K562 (cell line): ENCODE measurements around the gene PARP14. TPM values are rescaled to one million over a fixed set of nuclear protein-coding genes. Genes with fewer than 3 reads are reported as not detected.
"Not testable (repeated sequence)": the region's sequence is repeated elsewhere in the genome, so short reads cannot be mapped to it uniquely, and the experiment has no call there.

Experiments used
- ATAC-seq: fragments of 200-7000 bp; cut with Tn5 transposase; 3 replicates; pipeline ENCODE4 v1.9.1; 2020; ENCODE audit warnings: moderate library complexity
- BruUV-seq: library from RNA; stranded (reverse); fragments of 400-500 nt; replicated peaks from 2 replicates; lab custom pipeline; 2021; lab: Mats Ljungman, UMichigan
- CTCF ChIA-PET: fragments of 300-600 bp; formaldehyde crosslinking; extraction: SDS; loops from one replicate; lab custom pipeline; 2021; ENCODE audit warnings: low intra/inter-chr PET ratio; lab: Yijun Ruan, JAX
- POLR2A ChIA-PET: fragments of 300-600, 350-650 bp; sonication (Branson Sonifier 250); formaldehyde crosslinking; extraction: SDS; loops from one replicate; lab custom pipeline; 2021; ENCODE audit warnings: antibody characterized with exemption, inconsistent platforms; lab: Yijun Ruan, JAX
- DNase-seq, 4 experiments: peaks; one replicate each; pipeline versions ENCODE4 v3.0.0 to v3.0.0-alpha.2; 2011 to 2018; ENCODE audit warnings: low spot score in 3 of 4, mixed read lengths in 3 of 4; ENCODE audit errors: extremely low read depth in 1 of 4
- FAIRE-seq: peaks from 2 replicates; lab custom pipeline; 2011; peaks lifted over from hg19 to GRCh38; lab: Jason Lieb, UNC
- H2AFZ ChIP-seq: 2 replicates; pipeline ENCODE4 v1.6.0; 2011; ENCODE audit warnings: low read depth, low read length, control low read depth, inconsistent platforms
- H3K27ac ChIP-seq: fragments of 200-600 bp; 3 replicates; pipeline ENCODE4 v1.8.0; 2011; ENCODE audit warnings: low read depth, mild to moderate bottlenecking, control low read depth, inconsistent platforms, low read length, moderate library complexity, mixed read lengths; ENCODE audit errors: extremely low read depth
- H3K27me3 ChIP-seq, 2 experiments: fragments of 300-600 bp in 1 of 2; 2 replicates in 1 of 2; 3 replicates in 1 of 2; pipeline versions ENCODE4 v1.6.0 to v1.8.0; 2011; ENCODE audit warnings: inconsistent platforms in 2 of 2, low read length in 2 of 2, mild to moderate bottlenecking in 1 of 2, mixed read lengths in 1 of 2, moderate library complexity in 1 of 2; ENCODE audit not compliant: control insufficient read depth in 2 of 2, insufficient read depth in 2 of 2
- H3K36me3 ChIP-seq: fragments of 300-600 bp; 3 replicates; pipeline ENCODE4 v1.8.0; 2011; ENCODE audit warnings: mild to moderate bottlenecking, low read length, inconsistent platforms; ENCODE audit not compliant: control insufficient read depth, insufficient read depth
- H3K4me1 ChIP-seq, 2 experiments: fragments of 200-600 bp in 1 of 2; replicated peaks in 1 of 2; 2 replicates in 1 of 2; 3 replicates in 1 of 2; pipeline versions ENCODE4 v1.5.1 to v1.8.0; 2011; ENCODE audit warnings: inconsistent platforms in 2 of 2, low read length in 2 of 2, mild to moderate bottlenecking in 1 of 2, mixed read lengths in 1 of 2, moderate library complexity in 1 of 2; ENCODE audit not compliant: control insufficient read depth in 2 of 2, insufficient read depth in 2 of 2
- H3K4me2 ChIP-seq: 2 replicates; pipeline ENCODE4 v1.6.1; 2011; ENCODE audit warnings: low read length, control low read depth, inconsistent platforms, mixed read lengths; ENCODE audit not compliant: insufficient read depth
- H3K4me3 ChIP-seq: fragments of 200-600 bp; sonication (generic), shearing (Covaris generic); 2 replicates; pipeline ENCODE4 v1.5.1; 2016; ENCODE audit warnings: control low read depth, inconsistent platforms
- H3K79me2 ChIP-seq: fragments of 200-600 bp; 3 replicates; pipeline ENCODE4 v1.8.0; 2011; ENCODE audit warnings: low read length, inconsistent platforms; ENCODE audit not compliant: control insufficient read depth, insufficient read depth
- H3K9ac ChIP-seq, 2 experiments: 2 replicates each; pipeline versions ENCODE4 v1.6.0 to v1.6.1; 2011; ENCODE audit warnings: low read depth in 2 of 2, low read length in 2 of 2, control low read depth in 1 of 2, inconsistent platforms in 1 of 2, mild to moderate bottlenecking in 1 of 2, mixed read lengths in 1 of 2; ENCODE audit not compliant: insufficient read depth in 1 of 2
- H3K9me1 ChIP-seq: one replicate; pipeline ENCODE4 v1.6.0; 2011; ENCODE audit warnings: inconsistent platforms, mild to moderate bottlenecking, low read length, moderate library complexity; ENCODE audit not compliant: control insufficient read depth, insufficient read depth
- H3K9me3 ChIP-seq: replicated peaks from 2 replicates; pipeline ENCODE4 v1.5.1; 2011; ENCODE audit warnings: low read depth, low read length, inconsistent platforms; ENCODE audit not compliant: control insufficient read depth, insufficient read depth
- H4K20me1 ChIP-seq: replicated peaks from 2 replicates; pipeline ENCODE4 v1.6.1; 2011; ENCODE audit warnings: low read length, inconsistent platforms, mixed read lengths; ENCODE audit not compliant: control insufficient read depth, insufficient read depth
- CBFA2T3 ChIP-seq: fragments of 450-650 bp; IDR thresholded peaks from 2 replicates; pipeline ENCODE4 v1.6.1; 2017
- MECOM ChIP-seq: fragments of 250-450 bp; sonication (Bioruptor Pico); IDR thresholded peaks from 2 replicates; pipeline ENCODE4 v1.8.0; 2022; ENCODE audit warnings: inconsistent platforms
- SPI1 ChIP-seq: IDR thresholded peaks from 2 replicates; pipeline ENCODE4 v1.6.1; 2011; ENCODE audit warnings: low read depth, low read length, control low read depth, borderline replicate concordance
- TAL1 ChIP-seq: fragments of 450-650 bp; IDR thresholded peaks from 2 replicates; pipeline ENCODE4 v1.6.1; 2016; ENCODE audit warnings: mild to moderate bottlenecking
- TCFL5 ChIP-seq: fragments of 250-450 bp; sonication (Bioruptor Pico); conservative IDR thresholded peaks from 2 replicates; pipeline ENCODE4 v1.6.1; 2021; ENCODE audit warnings: mild to moderate bottlenecking, moderate library complexity, matching md5 sums
- ZC3H11A ChIP-seq: IDR thresholded peaks from 2 replicates; pipeline ENCODE4 v1.6.1; 2012; ENCODE audit warnings: low read depth, low read length, improper control_type of control experiment
- ZNF143 ChIP-seq: sonication (generic); formaldehyde crosslinking; IDR thresholded peaks from 2 replicates; pipeline ENCODE4 v1.9.0; 2022; ENCODE audit warnings: mild to moderate bottlenecking, missing genetic modification reagents
- ZNF584 ChIP-seq: fragments of 200-800 bp; sonication (Bioruptor generic); IDR thresholded peaks from 2 replicates; pipeline ENCODE4 v1.6.1; 2016; ENCODE audit warnings: low read depth, mild to moderate bottlenecking, missing genetic modification characterization, missing compliant biosample characterization
- WGBS: fragments of 100-300 bp; shearing (Covaris generic); methylation state at CpG from one replicate; pipeline ENCODE4 v1.1.6; 2016; ENCODE audit warnings: low coverage, mixed read lengths; ENCODE audit not compliant: insufficient coverage; ENCODE audit errors: missing lambda C conversion rate; 5-methylcytosine and 5-hydroxymethylcytosine counted together
- in situ Hi-C: fragments of 300-500 bp; cut with MboI; formaldehyde crosslinking; loops from 4 replicates; pipeline ENCODE4 v1.15.0; 2018; ENCODE audit warnings: inconsistent platforms, mixed read lengths
- intact Hi-C: fragments of 100-400 bp; cut with micrococcal nuclease; formaldehyde crosslinking; loops from 2 replicates; pipeline ENCODE4 v1.14.2; 2022
- polyA plus RNA-seq, 8 experiments: library from polyadenylated mRNA; depleted of rRNA in 4 of 8; stranded (reverse) in 5 of 8; unstranded in 3 of 8; fragments of >200 nt; fragmentation: Nextera tagmentation in 2 of 8; fragmentation: Illumina TruSeq in 1 of 8; extraction: Ambion mirVana in 2 of 8; extraction: Trizol in 1 of 8; gene quantifications; 2 replicates each; pipeline versions ENCODE4 v1.2.1 to v1.2.3, GENCODE V29; 2011 to 2014; ENCODE audit warnings: inconsistent platforms in 1 of 8, missing spikeins in 1 of 8
- total RNA-seq, 7 experiments: library from RNA; depleted of rRNA in 6 of 7; stranded (reverse); fragments of >200 nt in 6 of 7; fragmentation: Illumina TruSeq in 2 of 7; extraction: Trizol in 2 of 7; gene quantifications; 2 replicates each; pipeline versions ENCODE4 v1.2.1 to v1.2.3, GENCODE V29; 2011 to 2021; ENCODE audit warnings: low replicate concordance in 1 of 7
- TF ChIP-seq, protein P1 (sequence below): fragments of 150-350 bp; conservative IDR thresholded peaks from 2 replicates; pipeline ENCODE4 v1.6.1; 2014; ENCODE audit warnings: low read length
- TF ChIP-seq, protein P2 (sequence below), 2 experiments: IDR thresholded peaks; 2 replicates each; pipeline ENCODE4 v1.6.1; 2011; ENCODE audit warnings: borderline replicate concordance in 1 of 2, control low read depth in 1 of 2, low read depth in 1 of 2, low read length in 1 of 2, mild to moderate bottlenecking in 1 of 2, mixed read lengths in 1 of 2, moderate library complexity in 1 of 2; ENCODE audit not compliant: insufficient read depth in 1 of 2, insufficient read length in 1 of 2, poor library complexity in 1 of 2, severe bottlenecking in 1 of 2; ENCODE audit errors: extremely low read depth in 1 of 2

PARP14 gene
- total and polyA plus RNA-seq, 9 of the 15 experiments (the other 6 are each of a cell fraction or from before 2014, with no cell fraction given), result 3.1 to 14.4 (median 9.0) TPM

DNA sequence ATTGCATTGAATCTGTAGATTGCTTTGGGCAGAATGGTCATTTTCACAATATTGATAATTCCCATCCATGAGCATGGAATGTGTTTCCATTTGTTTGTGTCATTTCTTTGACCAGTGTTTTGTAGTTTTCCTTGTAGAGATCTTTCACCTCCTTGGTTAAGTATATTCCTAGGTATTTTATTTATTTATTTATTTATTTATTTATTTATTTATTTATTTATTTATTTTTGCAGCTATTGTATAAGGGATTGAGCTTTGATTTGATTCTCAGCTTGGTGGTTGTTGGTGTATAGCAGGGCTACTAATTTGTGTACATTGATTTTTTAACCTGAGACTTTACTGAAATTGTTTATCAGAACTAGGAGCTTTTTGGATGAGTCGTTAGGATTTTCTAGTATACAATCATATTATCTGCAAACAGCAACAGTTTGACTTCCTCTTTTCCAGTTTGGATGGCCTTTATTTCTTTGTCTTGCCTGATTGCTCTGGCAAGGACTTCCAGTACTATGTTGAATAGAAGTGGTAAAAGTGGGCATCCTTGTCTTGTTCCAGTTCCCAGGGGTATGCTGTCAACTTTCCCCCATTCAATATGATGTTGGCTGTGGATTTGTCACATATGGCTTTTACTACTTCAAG lies 30.1 kb downstream of the PARP14 start:
- FAIRE-seq, H3K4me2 ChIP-seq, intact Hi-C loops, in situ Hi-C loops, H3K27ac ChIP-seq, H3K27me3 ChIP-seq, H4K20me1 ChIP-seq, H3K9me1 ChIP-seq, H3K4me1 ChIP-seq, H3K36me3 ChIP-seq, H2AFZ ChIP-seq, H3K4me3 ChIP-seq, BruUV-seq, POLR2A ChIA-PET, H3K9ac ChIP-seq, CTCF ChIA-PET, DNase-seq, H3K79me2 ChIP-seq, ATAC-seq, H3K9me3 ChIP-seq: not testable (repeated sequence)
- 42% methylated on average over 1 of the region's 1 CpG for WGBS
- TF ChIP-seq SPI1, result peak; percentile 58

DNA sequence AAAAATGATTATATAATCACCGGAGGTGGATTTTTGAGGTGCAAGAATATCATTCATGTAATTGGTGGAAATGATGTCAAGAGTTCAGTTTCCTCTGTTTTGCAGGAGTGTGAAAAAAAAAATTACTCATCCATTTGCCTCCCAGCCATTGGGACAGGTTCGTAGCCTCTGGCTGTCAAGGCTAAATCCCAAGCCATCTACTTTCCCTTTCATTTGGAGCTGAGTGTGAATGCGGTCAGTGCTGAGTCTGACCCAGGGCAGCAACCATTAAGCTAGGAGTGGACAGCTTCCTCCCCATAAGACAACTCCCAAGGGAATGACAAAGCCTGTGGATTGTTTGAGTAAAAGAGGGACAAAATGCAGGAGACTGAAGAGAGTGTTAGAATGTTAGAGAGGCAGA lies 33.6 kb downstream of the PARP14 start:
- ChIA-PET POLR2A (no interaction called here), CTCF (interaction anchor here (0.7 kb wide), 1 partner anchor 86 kb away, joined by 3 read pairs; no protein-coding TSS in a partner anchor)
- no peak for FAIRE-seq
- Histone ChIP-seq H3K4me3 (no peak overlapping the region), H3K9me3 (no peaks in the 10 kb centered on the region), H3K27ac (no peak overlapping the region), H3K79me2 (no peaks in the 10 kb centered on the region), H3K4me1 (no peaks in the 10 kb centered on the region), H3K27me3 (no peaks in the 10 kb centered on the region), H3K4me2 (no peak overlapping the region), H4K20me1 (no peaks in the 10 kb centered on the region), H3K36me3 (peaks cover 20% of the 10 kb centered on the region; the same call in 1 of the 3 replicates), H2AFZ (no peak overlapping the region), H3K9me1 (no peaks in the 10 kb centered on the region), H3K9ac (no peak overlapping the region)
- 72% methylated on average over 3 of the region's 3 CpGs for WGBS
- no peak for DNase-seq
- no peak for ATAC-seq
- intact Hi-C loops, result no loop called here
- in situ Hi-C loops, result no loop called here
- BruUV-seq, result no TSS peak
- no peak for TF ChIP-seq ZNF143 (CRISPR knock-in tag)
- TF ChIP-seq ZC3H11A, result no peak
- no peak for TF ChIP-seq TCFL5 (CRISPR knock-in tag)
- TF ChIP-seq, protein P1, sequence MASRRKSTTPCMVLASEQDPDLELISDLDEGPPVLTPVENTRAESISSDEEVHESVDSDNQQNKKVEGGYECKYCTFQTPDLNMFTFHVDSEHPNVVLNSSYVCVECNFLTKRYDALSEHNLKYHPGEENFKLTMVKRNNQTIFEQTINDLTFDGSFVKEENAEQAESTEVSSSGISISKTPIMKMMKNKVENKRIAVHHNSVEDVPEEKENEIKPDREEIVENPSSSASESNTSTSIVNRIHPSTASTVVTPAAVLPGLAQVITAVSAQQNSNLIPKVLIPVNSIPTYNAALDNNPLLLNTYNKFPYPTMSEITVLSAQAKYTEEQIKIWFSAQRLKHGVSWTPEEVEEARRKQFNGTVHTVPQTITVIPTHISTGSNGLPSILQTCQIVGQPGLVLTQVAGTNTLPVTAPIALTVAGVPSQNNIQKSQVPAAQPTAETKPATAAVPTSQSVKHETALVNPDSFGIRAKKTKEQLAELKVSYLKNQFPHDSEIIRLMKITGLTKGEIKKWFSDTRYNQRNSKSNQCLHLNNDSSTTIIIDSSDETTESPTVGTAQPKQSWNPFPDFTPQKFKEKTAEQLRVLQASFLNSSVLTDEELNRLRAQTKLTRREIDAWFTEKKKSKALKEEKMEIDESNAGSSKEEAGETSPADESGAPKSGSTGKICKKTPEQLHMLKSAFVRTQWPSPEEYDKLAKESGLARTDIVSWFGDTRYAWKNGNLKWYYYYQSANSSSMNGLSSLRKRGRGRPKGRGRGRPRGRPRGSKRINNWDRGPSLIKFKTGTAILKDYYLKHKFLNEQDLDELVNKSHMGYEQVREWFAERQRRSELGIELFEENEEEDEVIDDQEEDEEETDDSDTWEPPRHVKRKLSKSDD, result no peak
- TF ChIP-seq CBFA2T3, result no peak
- TF ChIP-seq, protein P2, sequence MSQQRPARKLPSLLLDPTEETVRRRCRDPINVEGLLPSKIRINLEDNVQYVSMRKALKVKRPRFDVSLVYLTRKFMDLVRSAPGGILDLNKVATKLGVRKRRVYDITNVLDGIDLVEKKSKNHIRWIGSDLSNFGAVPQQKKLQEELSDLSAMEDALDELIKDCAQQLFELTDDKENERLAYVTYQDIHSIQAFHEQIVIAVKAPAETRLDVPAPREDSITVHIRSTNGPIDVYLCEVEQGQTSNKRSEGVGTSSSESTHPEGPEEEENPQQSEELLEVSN (IDR thresholded peaks at IDR 0.05; ENCODE audit: borderline replicate concordance in 1 of 2, extremely low read depth in 1 of 2, insufficient read depth in 1 of 2, insufficient read length in 1 of 2, low read depth in 1 of 2, low read length in 1 of 2, poor library complexity in 1 of 2, severe bottlenecking in 1 of 2), result no peak
- no peak for TF ChIP-seq TAL1
- TF ChIP-seq MECOM, result no peak
- no peak for TF ChIP-seq ZNF584 (CRISPR knock-in tag)
